K562 (cell line): ENCODE measurements around the gene ULK1. TPM values are rescaled to one million over a fixed set of nuclear protein-coding genes. Genes with fewer than 3 reads are reported as not detected.

Experiments
- ATAC-seq: fragments of 200-7000 bp; cut with Tn5 transposase; 3 replicates; pipeline ENCODE4 v1.9.1; 2020; ENCODE audit warnings: moderate library complexity
- BruUV-seq: library from RNA; stranded (reverse); fragments of 400-500 nt; replicated peaks from 2 replicates; lab custom pipeline; 2021; lab: Mats Ljungman, UMichigan
- CTCF ChIA-PET: fragments of 300-600 bp; formaldehyde crosslinking; extraction: SDS; loops from one replicate; lab custom pipeline; 2021; ENCODE audit warnings: low intra/inter-chr PET ratio; lab: Yijun Ruan, JAX
- POLR2A ChIA-PET: fragments of 300-600, 350-650 bp; sonication (Branson Sonifier 250); formaldehyde crosslinking; extraction: SDS; loops from one replicate; lab custom pipeline; 2021; ENCODE audit warnings: antibody characterized with exemption, inconsistent platforms; lab: Yijun Ruan, JAX
- DNase-seq, 4 experiments: peaks; one replicate each; pipeline versions ENCODE4 v3.0.0 to v3.0.0-alpha.2; 2011 to 2018; ENCODE audit warnings: low spot score in 3 of 4, mixed read lengths in 3 of 4; ENCODE audit errors: extremely low read depth in 1 of 4
- FAIRE-seq: peaks from 2 replicates; lab custom pipeline; 2011; peaks lifted over from hg19 to GRCh38; lab: Jason Lieb, UNC
- H2AFZ ChIP-seq: 2 replicates; pipeline ENCODE4 v1.6.0; 2011; ENCODE audit warnings: low read depth, low read length, control low read depth, inconsistent platforms
- H3K27ac ChIP-seq: fragments of 200-600 bp; 3 replicates; pipeline ENCODE4 v1.8.0; 2011; ENCODE audit warnings: low read depth, mild to moderate bottlenecking, control low read depth, inconsistent platforms, low read length, moderate library complexity, mixed read lengths; ENCODE audit errors: extremely low read depth
- H3K27me3 ChIP-seq, 2 experiments: fragments of 300-600 bp in 1 of 2; 2 replicates in 1 of 2; 3 replicates in 1 of 2; pipeline versions ENCODE4 v1.6.0 to v1.8.0; 2011; ENCODE audit warnings: inconsistent platforms in 2 of 2, low read length in 2 of 2, mild to moderate bottlenecking in 1 of 2, mixed read lengths in 1 of 2, moderate library complexity in 1 of 2; ENCODE audit not compliant: control insufficient read depth in 2 of 2, insufficient read depth in 2 of 2
- H3K36me3 ChIP-seq: fragments of 300-600 bp; 3 replicates; pipeline ENCODE4 v1.8.0; 2011; ENCODE audit warnings: mild to moderate bottlenecking, low read length, inconsistent platforms; ENCODE audit not compliant: control insufficient read depth, insufficient read depth
- H3K4me1 ChIP-seq, 2 experiments: fragments of 200-600 bp in 1 of 2; replicated peaks in 1 of 2; 2 replicates in 1 of 2; 3 replicates in 1 of 2; pipeline versions ENCODE4 v1.5.1 to v1.8.0; 2011; ENCODE audit warnings: inconsistent platforms in 2 of 2, low read length in 2 of 2, mild to moderate bottlenecking in 1 of 2, mixed read lengths in 1 of 2, moderate library complexity in 1 of 2; ENCODE audit not compliant: control insufficient read depth in 2 of 2, insufficient read depth in 2 of 2
- H3K4me2 ChIP-seq: 2 replicates; pipeline ENCODE4 v1.6.1; 2011; ENCODE audit warnings: low read length, control low read depth, inconsistent platforms, mixed read lengths; ENCODE audit not compliant: insufficient read depth
- H3K4me3 ChIP-seq: fragments of 200-600 bp; sonication (generic), shearing (Covaris generic); 2 replicates; pipeline ENCODE4 v1.5.1; 2016; ENCODE audit warnings: control low read depth, inconsistent platforms
- H3K79me2 ChIP-seq: fragments of 200-600 bp; 3 replicates; pipeline ENCODE4 v1.8.0; 2011; ENCODE audit warnings: low read length, inconsistent platforms; ENCODE audit not compliant: control insufficient read depth, insufficient read depth
- H3K9ac ChIP-seq, 2 experiments: 2 replicates each; pipeline versions ENCODE4 v1.6.0 to v1.6.1; 2011; ENCODE audit warnings: low read depth in 2 of 2, low read length in 2 of 2, control low read depth in 1 of 2, inconsistent platforms in 1 of 2, mild to moderate bottlenecking in 1 of 2, mixed read lengths in 1 of 2; ENCODE audit not compliant: insufficient read depth in 1 of 2
- H3K9me1 ChIP-seq: one replicate; pipeline ENCODE4 v1.6.0; 2011; ENCODE audit warnings: inconsistent platforms, mild to moderate bottlenecking, low read length, moderate library complexity; ENCODE audit not compliant: control insufficient read depth, insufficient read depth
- H3K9me3 ChIP-seq: replicated peaks from 2 replicates; pipeline ENCODE4 v1.5.1; 2011; ENCODE audit warnings: low read depth, low read length, inconsistent platforms; ENCODE audit not compliant: control insufficient read depth, insufficient read depth
- H4K20me1 ChIP-seq: replicated peaks from 2 replicates; pipeline ENCODE4 v1.6.1; 2011; ENCODE audit warnings: low read length, inconsistent platforms, mixed read lengths; ENCODE audit not compliant: control insufficient read depth, insufficient read depth
- C11orf30 ChIP-seq: fragments of 450-650 bp; IDR thresholded peaks from 2 replicates; pipeline ENCODE4 v1.6.1; 2016; ENCODE audit warnings: low read depth, mild to moderate bottlenecking
- CCNT2 ChIP-seq: IDR thresholded peaks from 2 replicates; pipeline ENCODE4 v1.6.1; 2011; ENCODE audit warnings: borderline replicate concordance, low read depth, mild to moderate bottlenecking, moderate library complexity, mixed read lengths, low read length; ENCODE audit not compliant: insufficient read length; ENCODE audit errors: extremely low read depth
- E2F4 ChIP-seq: sonication (generic); formaldehyde crosslinking; IDR thresholded peaks from 2 replicates; pipeline ENCODE4 v1.8.0; 2022; ENCODE audit warnings: mild to moderate bottlenecking, low read depth, missing genetic modification reagents
- ELF4 ChIP-seq: fragments of 450-650 bp; formaldehyde crosslinking; IDR thresholded peaks from 2 replicates; pipeline ENCODE4 v1.4.0; 2022; ENCODE audit warnings: missing genetic modification characterization
- HSF4 ChIP-seq: fragments of 250-450 bp; sonication (Bioruptor Pico); IDR thresholded peaks from 2 replicates; pipeline ENCODE4 v2.1.2; 2022; ENCODE audit warnings: mild to moderate bottlenecking, moderate library complexity, borderline replicate concordance
- JUND ChIP-seq, 2 experiments: IDR thresholded peaks; 2 replicates in 1 of 2; 3 replicates in 1 of 2; pipeline ENCODE4 v1.6.1; 2011; ENCODE audit warnings: borderline replicate concordance in 2 of 2, low read depth in 2 of 2, low read length in 2 of 2, improper control_type of control experiment in 1 of 2, missing biosample characterization in 1 of 2, missing genetic modification characterization in 1 of 2, missing genetic modification reagents in 1 of 2
- KLF16 ChIP-seq: IDR thresholded peaks from 2 replicates; pipeline ENCODE4 v1.6.1; 2016; ENCODE audit warnings: antibody characterized with exemption
- NCOA4 ChIP-seq: fragments of 450-650 bp; IDR thresholded peaks from 2 replicates; pipeline ENCODE4 v1.6.1; 2018; ENCODE audit warnings: mild to moderate bottlenecking; ENCODE audit not compliant: partially characterized antibody
- PHF20 ChIP-seq: fragments of 450-650 bp; IDR thresholded peaks from 2 replicates; pipeline ENCODE4 v1.6.1; 2018; ENCODE audit not compliant: partially characterized antibody
- POLR3A ChIP-seq: IDR thresholded peaks from 2 replicates; pipeline ENCODE4 v1.6.1; 2011; ENCODE audit warnings: borderline replicate concordance, mild to moderate bottlenecking, moderate library complexity; ENCODE audit not compliant: insufficient read length, insufficient read depth; ENCODE audit errors: extremely low read depth
- RB1 ChIP-seq: fragments of 450-650 bp; IDR thresholded peaks from 2 replicates; pipeline ENCODE4 v1.6.1; 2017; ENCODE audit warnings: low read depth, mild to moderate bottlenecking
- RCOR1 ChIP-seq, 2 experiments: IDR thresholded peaks; 2 replicates each; pipeline ENCODE4 v1.6.1; 2012; ENCODE audit warnings: low read depth in 2 of 2, low read length in 2 of 2, borderline replicate concordance in 1 of 2, improper control_type of control experiment in 1 of 2
- SAP30 ChIP-seq: fragments of 200-600 bp; sonication (generic); IDR thresholded peaks from 2 replicates; pipeline ENCODE4 v1.6.1; 2012; ENCODE audit warnings: borderline replicate concordance, low read depth, mild to moderate bottlenecking, moderate library complexity, low read length, control low read depth, inconsistent platforms; ENCODE audit not compliant: insufficient read depth, poor library complexity, severe bottlenecking
- TEAD1 ChIP-seq, 2 experiments: fragments of 450-650 bp in 1 of 2; sonication (generic) in 1 of 2; formaldehyde crosslinking; IDR thresholded peaks; 2 replicates each; pipeline versions ENCODE4 v1.4.0 to v1.8.0; 2020 to 2022; ENCODE audit warnings: mild to moderate bottlenecking in 2 of 2, missing genetic modification reagents in 1 of 2
- ZNF133 ChIP-seq: fragments of 250-450 bp; sonication (Bioruptor Pico); IDR thresholded peaks from 2 replicates; pipeline ENCODE4 v1.4.0; 2020; ENCODE audit warnings: mild to moderate bottlenecking
- ZNF436 ChIP-seq: fragments of 250-450, 450-650 bp; sonication (Bioruptor Pico); formaldehyde crosslinking; IDR thresholded peaks from 2 replicates; pipeline ENCODE4 v1.7.0; 2020; ENCODE audit warnings: mild to moderate bottlenecking
- ZNF707 ChIP-seq: fragments of 250-450 bp; sonication (Bioruptor Pico); conservative IDR thresholded peaks from 2 replicates; pipeline ENCODE4 v1.8.0; 2022; ENCODE audit warnings: inconsistent platforms, mild to moderate bottlenecking, moderate library complexity
- ZSCAN29 ChIP-seq: fragments of 450-650 bp; IDR thresholded peaks from 2 replicates; pipeline ENCODE4 v1.6.1; 2017
- WGBS: fragments of 100-300 bp; shearing (Covaris generic); methylation state at CpG from one replicate; pipeline ENCODE4 v1.1.6; 2016; ENCODE audit warnings: low coverage, mixed read lengths; ENCODE audit not compliant: insufficient coverage; ENCODE audit errors: missing lambda C conversion rate; 5-methylcytosine and 5-hydroxymethylcytosine counted together
- in situ Hi-C: fragments of 300-500 bp; cut with MboI; formaldehyde crosslinking; loops from 4 replicates; pipeline ENCODE4 v1.15.0; 2018; ENCODE audit warnings: inconsistent platforms, mixed read lengths
- intact Hi-C: fragments of 100-400 bp; cut with micrococcal nuclease; formaldehyde crosslinking; loops from 2 replicates; pipeline ENCODE4 v1.14.2; 2022
- polyA plus RNA-seq, 8 experiments: library from polyadenylated mRNA; depleted of rRNA in 4 of 8; stranded (reverse) in 5 of 8; unstranded in 3 of 8; fragments of >200 nt; fragmentation: Nextera tagmentation in 2 of 8; fragmentation: Illumina TruSeq in 1 of 8; extraction: Ambion mirVana in 2 of 8; extraction: Trizol in 1 of 8; gene quantifications; 2 replicates each; pipeline versions ENCODE4 v1.2.1 to v1.2.3, GENCODE V29; 2011 to 2014; ENCODE audit warnings: inconsistent platforms in 1 of 8, missing spikeins in 1 of 8
- total RNA-seq, 7 experiments: library from RNA; depleted of rRNA in 6 of 7; stranded (reverse); fragments of >200 nt in 6 of 7; fragmentation: Illumina TruSeq in 2 of 7; extraction: Trizol in 2 of 7; gene quantifications; 2 replicates each; pipeline versions ENCODE4 v1.2.1 to v1.2.3, GENCODE V29; 2011 to 2021; ENCODE audit warnings: low replicate concordance in 1 of 7

ULK1 gene
- total and polyA plus RNA-seq, 9 of the 15 experiments (the other 6 are each of a cell fraction or from before 2014, with no cell fraction given): 0.15 to 29.4 (median 2.5) TPM

DNA sequence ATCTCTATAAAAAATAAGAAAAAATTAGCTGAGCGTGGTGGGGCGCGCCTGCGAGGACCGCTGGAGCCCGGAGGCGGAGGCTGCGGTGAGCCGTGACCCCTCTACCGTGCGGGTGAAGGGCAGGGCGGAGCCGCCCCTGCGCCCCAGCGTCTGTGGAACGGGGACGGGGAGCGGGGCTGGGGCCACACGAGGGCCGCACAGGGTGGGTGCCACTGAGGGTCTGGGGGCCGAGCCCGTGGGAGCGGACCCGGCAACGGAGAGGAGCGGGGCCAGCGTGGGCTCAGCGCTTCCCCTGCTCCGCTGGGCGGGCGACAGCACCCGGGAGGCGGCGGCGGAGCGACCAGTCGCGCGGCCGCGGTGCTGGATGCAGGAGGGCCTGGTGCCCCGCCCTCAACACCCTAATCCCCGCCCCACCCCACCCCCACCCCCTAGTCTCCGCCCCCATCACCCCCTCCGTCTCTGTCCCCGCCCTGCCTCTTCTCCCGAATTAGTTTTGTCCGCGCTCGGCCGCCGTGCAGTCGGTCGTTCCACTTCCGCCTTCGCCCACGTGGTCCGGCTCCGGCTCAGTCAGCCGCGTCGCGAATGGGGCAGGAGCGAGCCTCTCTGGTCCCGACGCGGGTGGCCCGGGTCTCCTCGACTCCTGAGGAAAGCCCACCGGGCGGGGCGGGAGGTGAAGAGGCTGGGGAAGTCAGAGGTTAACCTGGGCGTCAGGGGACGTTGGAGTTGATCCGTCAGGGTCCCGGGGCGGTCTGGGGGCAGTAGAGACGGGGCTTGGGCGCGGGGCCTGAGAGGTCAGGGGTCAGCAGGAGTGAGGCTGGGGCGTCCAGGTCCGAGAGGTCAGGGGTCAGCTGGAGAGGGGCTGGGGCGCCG, 34.5 kb downstream of the ULK1 start, which contains the start of gene PUS1:
TSS of gene PUS1 (plus strand) at position 566 of the 870 bp plus-strand sequence. CDS start 447 bp downstream, outside the sequence.
- POLR2A ChIA-PET: interaction anchor here (0.8 to 2.6 kb wide), 11 partner anchors 9 to 69 kb away, joined by 3 to 11 read pairs (median 4); partner anchors contain the start of gene EP400
- CTCF ChIA-PET: interaction anchor here (0.5 to 1.5 kb wide), 2 partner anchors 21 to 27 kb away, joined by 3 to 4 read pairs; partner anchors contain the start of gene EP400
- Histone ChIP-seq H3K79me2 (peaks cover 36% of the 10 kb centered on the region), H3K27ac (peak within 1 kb of the TSS; percentile 97), H2AFZ (peak within 1 kb of the TSS; percentile 93), H3K4me2 (peak within 1 kb of the TSS; percentile 90), H3K4me1 (peaks cover 14 to 38% of the 10 kb centered on the region in 2 experiments; a peak in 4 of 5 replicates), H4K20me1 (peaks cover 3% of the 10 kb centered on the region), H3K27me3 (no peaks in the 10 kb centered on the region), H3K9me1 (no peaks in the 10 kb centered on the region), H3K4me3 (peak within 1 kb of the TSS; percentile 84), H3K9me3 (no peaks in the 10 kb centered on the region), H3K9ac (peak within 1 kb of the TSS; percentile 84 to 98), H3K36me3 (peaks cover 38% of the 10 kb centered on the region)
- DNase-seq: peak; percentile 96 to 99 (median 97)
- in situ Hi-C loops (no loop called here), intact Hi-C loops (loop anchor here (1.0 kb wide), 1 partner anchor 69 kb away; no protein-coding TSS in a partner anchor)
- ATAC-seq: peak; percentile 90
- no TSS peak for BruUV-seq
- FAIRE-seq: peak; percentile 65
- WGBS: 0% methylated on average over 46 of the region's 84 CpGs
- TF ChIP-seq ZSCAN29 (no peak), TEAD1 (CRISPR knock-in tag; IDR thresholded peaks at IDR 0.05) (0 out of 4 replicates have a peak, but pooled peaks of 1 of the 2 experiments have one; percentile 17), CCNT2 (peak; percentile 55), ZNF133 (CRISPR knock-in tag) (no peak), ZNF707 (CRISPR knock-in tag) (no peak), PHF20 (peak; percentile 46), E2F4 (CRISPR knock-in tag) (peak; percentile 87; the same call in 1 of the 2 replicates), RB1 (peak; percentile 78), C11orf30 (no peak), POLR3A (no peak), RCOR1 (IDR thresholded peaks at IDR 0.05; ENCODE audit: borderline replicate concordance in 1 of 2, low read depth in 2 of 2, low read length in 2 of 2) (no peak; a peak in 1 of 4 replicates), NCOA4 (no peak), JUND (IDR thresholded peaks at IDR 0.05; ENCODE audit: borderline replicate concordance, low read depth, low read length) (peak; percentile 27; the same call in 1 of the 2 replicates), JUND (tag; IDR thresholded peaks at IDR 0.05; ENCODE audit: borderline replicate concordance, low read depth, low read length) (no peak; the same call in 2 of the 3 replicates), HSF4 (CRISPR knock-in tag) (no peak), KLF16 (peak; percentile 65; the same call in 1 of the 2 replicates), SAP30 (peak; percentile 99), ELF4 (CRISPR knock-in tag) (peak; percentile 67), ZNF436 (CRISPR knock-in tag) (no peak)
